ENCODE measurements around the gene PXDN. TPM values are rescaled to one million over a fixed set of nuclear protein-coding genes. Genes with fewer than 3 reads are reported as not detected.

PXDN gene
- total RNA-seq, 4 donors from 2014 or later, result 9.0 to 46.2 (median 18.5) TPM

DNA sequence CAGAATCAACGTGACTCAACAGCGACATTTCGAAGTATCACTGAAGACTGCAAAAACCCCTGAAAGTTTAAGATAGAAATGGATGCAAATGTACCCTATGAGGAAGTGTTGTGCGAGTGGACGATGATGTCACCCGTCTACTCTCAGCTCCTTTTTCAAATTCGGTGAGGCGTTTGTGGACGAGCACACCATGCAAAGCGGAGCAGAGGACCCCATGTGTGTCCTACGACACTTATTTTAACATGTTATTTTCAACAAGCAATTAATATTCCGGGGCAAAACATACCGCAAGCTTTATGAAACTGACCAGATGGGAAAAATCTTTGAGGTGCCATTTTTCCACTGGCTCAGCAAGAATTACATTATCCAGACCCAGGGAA lies 2.0 kb downstream of the PXDN start:
- H3K36me3 ChIP-seq, result no peaks in the 10 kb centered on the region
- H3K27ac ChIP-seq, result peak overlapping the region; percentile 93 to 96 (median 93)
- H3K4me3 ChIP-seq, result peak overlapping the region in 3 of 4 donors; percentile 37 to 67 (median 66)
- peaks cover 5 to 25% (median 18%) of the 10 kb centered on the region in 4 donors for H3K4me1 ChIP-seq
- H3K27me3 ChIP-seq, result peaks cover 31% of the 10 kb centered on the region
- no peak for DNase-seq
- WGBS, 2 donors (ENCODE audit: low coverage in 1 of 2), result 68 to 71% methylated on average over 10 to 13 of the region's 13 CpGs
- intact Hi-C loops (cut with DNase I; ENCODE audit: low total_unique reads) (loop anchor here (2.0 kb wide), 1 partner anchor 89 kb away; no protein-coding TSS in a partner anchor), in situ Hi-C loops (cut with MboI; ENCODE audit: low pct_ligation_motif_present in 1 of 4, low pct_unique_long_range_greater_than_20kb in 1 of 4, low sequenced_read_pairs in 3 of 4) (loop anchor here (10.0 to 25.0 kb wide), 4 partner anchors 73 to 155 kb away; no protein-coding TSS in a partner anchor)
- no peaks in the 10 kb centered on the region for H3K9me3 ChIP-seq
- TF ChIP-seq POLR2A (IDR thresholded peaks at IDR 0.05), result no peak
- TF ChIP-seq, protein P1, sequence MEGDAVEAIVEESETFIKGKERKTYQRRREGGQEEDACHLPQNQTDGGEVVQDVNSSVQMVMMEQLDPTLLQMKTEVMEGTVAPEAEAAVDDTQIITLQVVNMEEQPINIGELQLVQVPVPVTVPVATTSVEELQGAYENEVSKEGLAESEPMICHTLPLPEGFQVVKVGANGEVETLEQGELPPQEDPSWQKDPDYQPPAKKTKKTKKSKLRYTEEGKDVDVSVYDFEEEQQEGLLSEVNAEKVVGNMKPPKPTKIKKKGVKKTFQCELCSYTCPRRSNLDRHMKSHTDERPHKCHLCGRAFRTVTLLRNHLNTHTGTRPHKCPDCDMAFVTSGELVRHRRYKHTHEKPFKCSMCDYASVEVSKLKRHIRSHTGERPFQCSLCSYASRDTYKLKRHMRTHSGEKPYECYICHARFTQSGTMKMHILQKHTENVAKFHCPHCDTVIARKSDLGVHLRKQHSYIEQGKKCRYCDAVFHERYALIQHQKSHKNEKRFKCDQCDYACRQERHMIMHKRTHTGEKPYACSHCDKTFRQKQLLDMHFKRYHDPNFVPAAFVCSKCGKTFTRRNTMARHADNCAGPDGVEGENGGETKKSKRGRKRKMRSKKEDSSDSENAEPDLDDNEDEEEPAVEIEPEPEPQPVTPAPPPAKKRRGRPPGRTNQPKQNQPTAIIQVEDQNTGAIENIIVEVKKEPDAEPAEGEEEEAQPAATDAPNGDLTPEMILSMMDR (IDR thresholded peaks at IDR 0.05), result no peak
- TF ChIP-seq POLR2AphosphoS5 (IDR thresholded peaks at IDR 0.05), result no peak
- no peak for TF ChIP-seq EP300 (IDR thresholded peaks at IDR 0.05; ENCODE audit: low read depth)

DNA sequence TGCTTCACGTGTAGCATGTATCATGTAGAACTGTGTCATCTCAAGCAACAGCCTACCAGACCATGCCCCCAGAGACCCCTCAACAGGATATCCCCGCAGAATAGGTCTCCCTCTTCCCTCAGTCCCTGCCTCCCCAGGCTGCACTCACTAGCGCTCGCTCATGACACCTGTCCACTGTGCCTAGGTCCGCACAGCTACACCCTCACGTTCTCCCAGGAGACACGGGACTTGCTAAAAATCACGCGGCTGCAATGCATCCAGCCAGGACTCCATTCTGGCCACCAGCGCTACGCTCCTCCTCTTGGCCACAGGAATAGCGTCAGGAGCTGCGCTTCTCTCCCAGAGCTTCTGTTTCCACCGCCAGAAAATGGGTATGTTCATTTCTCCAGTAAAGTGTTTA lies 2.5 kb downstream of the PXDN start:
- DNase-seq, result no peak

DNA sequence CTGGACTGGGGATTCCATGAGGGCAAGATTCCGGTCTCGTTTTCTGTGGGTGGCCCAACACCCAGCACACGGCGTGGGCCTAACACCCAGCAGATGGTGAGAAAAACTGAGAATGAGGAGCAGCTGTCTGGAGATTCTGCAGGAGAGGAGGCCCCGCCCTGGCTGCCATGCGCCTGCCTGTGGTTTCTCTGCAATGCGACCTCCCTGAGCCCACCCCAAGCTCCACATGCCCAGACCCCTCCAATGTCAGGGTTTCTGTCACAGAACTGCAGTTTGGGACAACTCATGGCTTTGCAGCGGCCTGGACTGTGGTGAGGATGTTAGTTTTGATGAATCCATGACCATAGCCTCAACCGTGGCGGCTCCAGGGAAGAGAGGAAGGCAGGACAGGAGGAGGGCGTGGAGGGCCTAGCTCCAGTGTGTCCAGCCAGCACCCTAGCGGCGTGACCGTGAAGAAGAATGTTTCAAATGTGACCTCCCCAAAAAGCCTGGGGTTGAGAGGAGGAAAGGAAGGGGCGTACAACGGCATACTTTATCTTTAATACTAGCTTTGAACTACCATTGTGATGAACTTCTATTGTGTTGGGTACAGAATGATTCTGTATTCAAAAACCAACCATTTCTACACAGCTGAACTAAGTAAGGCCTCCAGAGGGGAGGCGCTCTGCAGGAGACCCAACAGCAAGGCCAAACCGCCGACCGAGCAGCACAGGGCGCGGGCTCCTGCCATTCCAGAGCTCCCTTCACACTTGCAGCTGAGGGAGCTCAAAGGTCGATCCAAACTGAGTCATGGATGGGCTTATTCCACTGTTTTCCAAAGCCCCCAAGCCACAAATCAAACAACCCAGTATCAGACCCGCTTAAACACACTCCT lies 3.4 kb downstream of the PXDN start:
- H3K36me3 ChIP-seq, result no peaks in the 10 kb centered on the region
- H3K4me1 ChIP-seq, result peaks cover 11 to 36% (median 26%) of the 10 kb centered on the region in 4 donors
- peak overlapping the region; percentile 93 to 96 (median 93) for H3K27ac ChIP-seq
- in situ Hi-C loops (cut with MboI; ENCODE audit: low pct_ligation_motif_present in 1 of 4, low pct_unique_long_range_greater_than_20kb in 1 of 4, low sequenced_read_pairs in 3 of 4) (loop anchor here (10.0 to 25.0 kb wide), 4 partner anchors 74 to 154 kb away; no protein-coding TSS in a partner anchor), intact Hi-C loops (cut with DNase I; ENCODE audit: low total_unique reads) (no loop called here)
- H3K4me3 ChIP-seq, result no peak overlapping the region
- 80 to 92% methylated on average over 2 to 24 of the region's 24 CpGs for WGBS, 2 donors (ENCODE audit: low coverage in 1 of 2)
- peaks cover 31% of the 10 kb centered on the region for H3K27me3 ChIP-seq
- DNase-seq, result no peak
- TF ChIP-seq POLR2A (IDR thresholded peaks at IDR 0.05) (no peak), POLR2AphosphoS5 (IDR thresholded peaks at IDR 0.05) (no peak), EP300 (IDR thresholded peaks at IDR 0.05; ENCODE audit: low read depth) (no peak)
- TF ChIP-seq, protein P1 (IDR thresholded peaks at IDR 0.05), result no peak
- H3K9me3 ChIP-seq, result no peaks in the 10 kb centered on the region

More for the DNA sequence above, 2.5 kb downstream of the PXDN start:
- peaks cover 31% of the 10 kb centered on the region for H3K27me3 ChIP-seq
- no peaks in the 10 kb centered on the region for H3K36me3 ChIP-seq
- peaks cover 7 to 28% (median 19%) of the 10 kb centered on the region in 4 donors for H3K4me1 ChIP-seq
- TF ChIP-seq, protein P1 (IDR thresholded peaks at IDR 0.05), result no peak
- TF ChIP-seq POLR2A (IDR thresholded peaks at IDR 0.05) (no peak), EP300 (IDR thresholded peaks at IDR 0.05; ENCODE audit: low read depth) (no peak), POLR2AphosphoS5 (IDR thresholded peaks at IDR 0.05) (no peak)
- no peak overlapping the region for H3K4me3 ChIP-seq
- 96% methylated on average over 14 of the region's 14 CpGs; no CpG with 5 or more reads in 1 of the 2 donors for WGBS, 2 donors (ENCODE audit: low coverage in 1 of 2)
- in situ Hi-C loops (cut with MboI; ENCODE audit: low pct_ligation_motif_present in 1 of 4, low pct_unique_long_range_greater_than_20kb in 1 of 4, low sequenced_read_pairs in 3 of 4), result loop anchor here (10.0 to 25.0 kb wide), 4 partner anchors 73 to 155 kb away; no protein-coding TSS in a partner anchor
- H3K9me3 ChIP-seq, result no peaks in the 10 kb centered on the region
- peak overlapping the region; percentile 93 to 96 (median 93) for H3K27ac ChIP-seq
- intact Hi-C loops (cut with DNase I; ENCODE audit: low total_unique reads), result loop anchor here (2.0 kb wide), 1 partner anchor 89 kb away; no protein-coding TSS in a partner anchor
